ENCODE results near the gene TMEM200A.

DNA sequence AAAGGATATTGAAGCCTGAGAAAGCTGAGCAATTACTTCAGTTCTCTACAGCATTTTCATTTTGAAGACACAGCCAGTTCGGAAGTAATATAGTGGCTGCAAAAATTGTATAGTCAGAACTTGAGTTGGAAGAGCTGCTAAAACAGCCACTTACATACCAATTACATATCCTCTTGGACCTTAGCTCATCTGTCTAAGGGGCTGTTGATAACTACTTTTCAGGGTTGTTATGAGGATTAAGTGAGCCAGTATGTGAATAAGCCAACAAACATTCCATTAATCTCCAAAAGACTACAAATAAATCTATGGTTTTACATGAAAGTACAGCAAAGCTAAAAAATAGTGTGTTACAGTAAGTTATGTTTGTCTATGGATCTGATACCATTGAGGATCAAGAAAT, 59.7 kb downstream of the TMEM200A start:
- TF ChIP-seq, protein P1, sequence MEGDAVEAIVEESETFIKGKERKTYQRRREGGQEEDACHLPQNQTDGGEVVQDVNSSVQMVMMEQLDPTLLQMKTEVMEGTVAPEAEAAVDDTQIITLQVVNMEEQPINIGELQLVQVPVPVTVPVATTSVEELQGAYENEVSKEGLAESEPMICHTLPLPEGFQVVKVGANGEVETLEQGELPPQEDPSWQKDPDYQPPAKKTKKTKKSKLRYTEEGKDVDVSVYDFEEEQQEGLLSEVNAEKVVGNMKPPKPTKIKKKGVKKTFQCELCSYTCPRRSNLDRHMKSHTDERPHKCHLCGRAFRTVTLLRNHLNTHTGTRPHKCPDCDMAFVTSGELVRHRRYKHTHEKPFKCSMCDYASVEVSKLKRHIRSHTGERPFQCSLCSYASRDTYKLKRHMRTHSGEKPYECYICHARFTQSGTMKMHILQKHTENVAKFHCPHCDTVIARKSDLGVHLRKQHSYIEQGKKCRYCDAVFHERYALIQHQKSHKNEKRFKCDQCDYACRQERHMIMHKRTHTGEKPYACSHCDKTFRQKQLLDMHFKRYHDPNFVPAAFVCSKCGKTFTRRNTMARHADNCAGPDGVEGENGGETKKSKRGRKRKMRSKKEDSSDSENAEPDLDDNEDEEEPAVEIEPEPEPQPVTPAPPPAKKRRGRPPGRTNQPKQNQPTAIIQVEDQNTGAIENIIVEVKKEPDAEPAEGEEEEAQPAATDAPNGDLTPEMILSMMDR (IDR thresholded peaks at IDR 0.05), result no peak
- TF ChIP-seq POLR2A (IDR thresholded peaks at IDR 0.05), result no peak
- no peak for TF ChIP-seq EP300 (IDR thresholded peaks at IDR 0.05)

Measured in upper lobe of left lung (tissue), 4 donors.